SHP77 treated with DMSO at 0.1 percent for 48 hours (cell line): Measurements from ENCODE around the gene DMKN.

ENCODE experiments used
- DNase-seq: peaks from one replicate; lab custom pipeline; 2025; lab: John Stamatoyannopoulos, UW

The DMKN gene, protein sequence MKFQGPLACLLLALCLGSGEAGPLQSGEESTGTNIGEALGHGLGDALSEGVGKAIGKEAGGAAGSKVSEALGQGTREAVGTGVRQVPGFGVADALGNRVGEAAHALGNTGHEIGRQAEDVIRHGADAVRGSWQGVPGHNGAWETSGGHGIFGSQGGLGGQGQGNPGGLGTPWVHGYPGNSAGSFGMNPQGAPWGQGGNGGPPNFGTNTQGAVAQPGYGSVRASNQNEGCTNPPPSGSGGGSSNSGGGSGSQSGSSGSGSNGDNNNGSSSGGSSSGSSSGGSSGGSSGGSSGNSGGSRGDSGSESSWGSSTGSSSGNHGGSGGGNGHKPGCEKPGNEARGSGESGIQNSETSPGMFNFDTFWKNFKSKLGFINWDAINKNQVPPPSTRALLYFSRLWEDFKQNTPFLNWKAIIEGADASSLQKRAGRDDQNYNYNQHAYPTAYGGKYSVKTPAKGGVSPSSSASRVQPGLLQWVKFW

GRCh38 chr19:35513628-35514281 lies at the start of gene DMKN:
Gene DMKN (minus strand): TSS chr19:35513649. CDS start chr19:35513475, 174 bp downstream.
- DNase-seq: no peak

DNA sequence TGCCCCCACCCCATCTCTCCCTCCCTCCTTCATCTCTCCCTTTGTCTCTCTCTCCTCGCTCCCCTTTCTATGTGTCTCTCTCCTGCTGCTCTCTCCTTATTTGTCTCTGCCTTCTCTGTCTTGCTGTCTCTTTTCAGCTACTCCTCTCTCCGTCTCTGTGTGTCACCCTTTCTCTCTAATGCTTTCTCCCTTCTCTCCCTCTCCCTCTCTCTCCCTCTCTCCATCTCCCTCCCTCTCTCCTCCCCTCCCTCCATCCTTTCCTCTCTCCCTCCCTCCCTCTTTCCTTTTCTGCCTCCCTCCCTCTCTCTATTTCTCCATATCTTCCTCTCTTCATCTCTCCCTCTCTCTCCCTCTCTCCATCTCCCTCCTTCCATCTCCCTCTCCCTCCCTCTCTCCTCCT lies 49.3 kb upstream of the DMKN start:
- DNase-seq: no peak

DNA sequence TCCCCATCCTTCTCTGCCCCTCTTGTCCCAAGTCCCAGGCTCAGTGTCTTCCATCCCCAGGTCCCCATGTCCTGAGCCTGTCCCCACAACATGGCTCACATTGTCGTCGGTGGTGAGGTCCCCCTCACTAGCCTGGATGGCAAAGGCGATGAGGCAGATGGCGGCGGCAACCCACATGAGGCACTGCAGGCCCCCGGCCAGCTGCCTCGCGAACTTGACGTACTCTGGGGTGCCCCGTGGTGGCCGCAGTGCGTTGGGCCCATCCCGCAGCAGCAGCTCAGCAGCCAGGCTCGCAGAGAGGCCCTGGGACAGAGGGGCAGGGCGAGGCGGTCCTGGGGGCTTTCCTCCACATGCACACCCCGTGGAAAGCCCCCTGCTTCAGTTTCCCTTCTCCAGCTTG lies 48.9 kb upstream of the DMKN start:
- DNase-seq: no peak

- DNase-seq: no peak
Observed at GRCh38 chr19:35561436-35561835, 48.0 kb upstream of the DMKN start.

GRCh38 chr19:35560677-35561076 lies 47.2 kb upstream of the DMKN start:
- no peak for DNase-seq

DNA sequence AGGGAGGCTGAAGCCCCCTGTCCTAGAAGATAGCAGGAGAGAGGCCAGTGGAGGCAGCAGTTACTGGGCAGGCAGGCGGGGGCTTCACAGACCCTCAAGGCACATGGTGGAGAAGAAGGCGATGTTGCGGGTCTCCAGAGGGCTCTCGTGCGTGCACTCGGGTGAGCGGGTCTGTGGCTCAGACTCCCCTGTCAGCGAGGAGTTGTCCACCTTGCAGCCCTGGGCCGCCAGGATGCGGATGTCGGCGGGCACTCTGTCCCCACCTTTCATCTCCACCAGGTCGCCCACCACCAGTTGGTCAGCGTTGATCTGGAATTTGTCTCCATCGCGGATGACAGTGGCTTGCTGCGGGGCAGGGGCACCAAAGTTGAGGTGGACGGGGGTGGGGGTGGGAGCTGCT lies 46.8 kb upstream of the DMKN start:
- no peak for DNase-seq

DNA sequence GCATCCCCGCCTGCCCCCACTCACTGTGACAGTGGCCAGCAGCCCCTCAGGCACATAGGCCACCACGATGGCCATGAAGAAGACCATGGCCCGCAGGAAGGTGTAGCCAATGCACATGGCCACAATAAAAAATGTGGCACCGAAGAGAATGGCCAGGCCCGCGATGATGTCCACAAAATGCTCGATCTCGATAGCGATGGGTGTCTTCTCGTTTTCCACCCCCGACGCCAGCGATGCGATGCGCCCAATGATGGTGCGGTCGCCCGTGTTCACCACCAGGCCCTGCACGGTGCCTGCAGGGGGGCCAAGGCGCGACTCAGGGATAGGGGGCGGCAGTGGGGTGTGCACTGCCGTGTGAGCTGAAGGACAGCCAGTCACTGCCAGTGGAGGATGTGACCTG lies 46.3 kb upstream of the DMKN start:
- no peak for DNase-seq

- DNase-seq: no peak
Observed at GRCh38 chr19:35559281-35559659, 45.8 kb upstream of the DMKN start.

GRCh38 chr19:35558400-35559280 lies 45.2 kb upstream of the DMKN start:
- no peak for DNase-seq

DNA sequence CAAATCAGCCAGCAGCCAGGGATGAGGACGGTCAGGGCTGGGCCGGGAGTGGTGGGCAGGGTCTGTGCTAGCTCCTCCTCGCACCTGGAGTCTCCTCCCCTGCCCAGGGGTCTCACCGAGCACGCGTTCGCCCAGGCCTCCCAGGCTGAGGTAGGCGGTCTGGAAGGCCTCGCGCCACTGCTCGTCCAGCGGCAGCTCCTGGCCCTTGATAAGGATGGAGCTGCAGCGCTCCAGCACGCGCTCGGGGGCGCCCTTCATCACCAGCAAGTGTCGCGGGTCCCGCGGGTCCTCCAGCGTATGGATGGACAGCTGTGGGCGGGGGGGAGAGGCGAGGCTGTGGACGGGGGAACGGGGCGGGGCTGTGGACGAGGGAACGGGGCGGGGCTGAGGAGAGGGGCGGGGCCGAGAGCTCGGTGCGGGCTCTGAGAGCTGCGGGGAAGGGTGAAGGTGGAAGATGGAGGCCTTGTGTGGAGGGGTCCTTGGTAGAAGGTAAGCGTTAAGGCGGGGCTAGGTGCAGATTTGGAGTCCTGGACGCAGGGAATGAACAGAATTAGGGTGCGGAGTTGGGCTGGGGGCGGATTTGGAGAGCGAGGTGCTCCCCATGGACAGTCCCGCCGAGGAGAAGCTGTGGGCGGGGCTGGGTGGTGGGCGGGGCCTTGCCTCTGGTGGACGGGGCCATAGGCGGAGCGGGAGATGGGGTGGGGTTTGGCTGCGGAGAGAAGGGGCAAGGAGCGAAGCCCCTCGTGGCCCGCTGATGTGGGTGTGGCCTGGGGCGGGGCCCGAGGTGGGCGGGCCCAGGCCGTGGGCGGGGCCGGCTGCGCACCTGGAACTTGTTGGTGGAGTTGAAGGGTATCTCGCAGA lies 44.3 kb upstream of the DMKN start:
- DNase-seq: peak; percentile 47

GRCh38 chr19:35556846-35557538 lies 43.5 kb upstream of the DMKN start:
- no peak for DNase-seq

- DNase-seq: no peak
Observed at GRCh38 chr19:35556025-35556590, 42.7 kb upstream of the DMKN start.

GRCh38 chr19:35555301-35556005 lies 42.0 kb upstream of the DMKN start:
- DNase-seq: no peak

DNA sequence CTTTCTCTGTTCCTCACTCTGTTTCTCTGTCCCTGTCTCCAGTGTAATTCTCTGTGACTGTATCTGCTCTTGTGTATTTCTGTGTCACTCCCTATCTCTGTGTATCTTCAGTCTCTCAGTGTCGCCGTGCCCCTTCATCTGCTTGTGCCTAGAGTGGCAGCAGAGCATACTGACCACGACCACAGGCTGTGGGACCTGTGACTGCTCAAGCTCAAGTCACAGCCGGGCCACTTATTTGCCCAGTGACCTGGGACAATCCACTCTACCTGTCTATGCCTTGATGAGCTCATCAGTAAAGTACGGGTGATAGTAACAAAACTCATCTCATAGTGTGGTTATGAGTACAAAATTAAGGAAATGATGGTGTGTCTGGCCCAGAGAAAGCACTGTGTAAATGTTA lies 40.6 kb upstream of the DMKN start:
- no peak for DNase-seq

DNA sequence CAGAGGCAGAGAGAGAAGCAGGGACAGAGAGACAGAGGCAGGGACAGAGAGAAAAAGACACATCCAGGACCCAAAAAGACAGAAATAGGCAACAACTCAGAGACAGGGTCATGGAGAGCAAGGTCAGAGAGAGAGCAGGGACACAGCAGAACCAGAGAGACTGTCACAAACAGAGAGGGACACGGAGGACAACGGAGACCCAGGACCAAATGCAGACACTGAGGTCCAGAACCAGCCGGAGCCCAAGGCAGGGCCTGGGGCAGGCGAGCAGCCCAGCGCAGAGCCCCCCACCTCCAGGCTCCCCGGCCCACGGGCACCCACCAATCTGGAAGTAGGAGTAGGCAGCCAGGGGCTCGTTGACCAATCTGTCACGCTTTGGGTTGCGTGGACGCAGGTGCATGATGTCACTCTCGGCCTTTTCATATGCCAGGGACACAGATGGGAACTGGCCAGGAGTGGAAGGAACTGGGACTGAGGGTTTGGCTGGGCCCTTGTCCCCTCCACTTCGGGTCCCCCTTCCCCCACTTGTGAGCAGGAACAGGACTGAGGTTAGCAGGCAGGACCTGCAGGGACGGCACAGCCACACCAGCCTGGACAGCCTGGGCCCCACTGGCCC lies 40.0 kb upstream of the DMKN start:
- no peak for DNase-seq

DNA sequence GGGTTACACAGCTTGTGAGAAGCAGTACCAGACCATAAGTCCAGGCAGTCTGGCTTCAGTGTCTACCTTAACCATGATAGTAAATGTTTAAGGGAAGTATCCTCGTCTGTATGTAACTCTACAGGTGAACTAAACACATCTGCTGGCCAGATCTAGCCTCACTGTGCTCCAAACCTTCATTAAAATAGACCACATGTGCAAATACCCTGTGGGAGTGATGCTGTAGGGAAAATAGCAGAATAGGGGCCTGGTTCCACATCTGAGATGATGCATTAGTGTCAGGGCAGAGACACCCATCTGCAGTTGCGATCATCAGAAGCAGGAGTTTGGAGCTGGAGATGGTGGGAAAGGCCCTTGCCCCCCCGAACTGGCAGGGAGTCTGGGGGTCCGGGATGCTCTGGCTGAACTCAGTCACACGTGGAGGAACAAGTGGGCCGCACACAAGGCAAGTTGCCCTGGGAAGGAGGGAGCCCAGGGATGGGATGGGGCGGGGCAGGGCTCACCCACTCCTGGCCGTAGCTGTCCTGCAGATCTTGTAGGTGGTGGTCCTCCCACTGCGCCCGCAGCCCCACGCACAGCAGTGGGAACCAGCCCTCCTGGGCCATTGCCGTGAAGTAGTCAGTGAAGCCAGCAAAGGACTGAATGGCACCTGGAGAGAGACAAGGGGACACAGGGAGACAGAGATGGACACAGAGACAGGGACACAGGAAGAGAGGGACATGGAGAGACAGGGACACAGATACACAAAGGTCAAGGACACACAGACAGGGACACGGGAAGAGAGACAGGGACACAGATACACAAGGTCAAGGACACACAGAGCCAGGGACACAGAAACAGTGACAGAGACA lies 39.3 kb upstream of the DMKN start:
- no peak for DNase-seq

DNA sequence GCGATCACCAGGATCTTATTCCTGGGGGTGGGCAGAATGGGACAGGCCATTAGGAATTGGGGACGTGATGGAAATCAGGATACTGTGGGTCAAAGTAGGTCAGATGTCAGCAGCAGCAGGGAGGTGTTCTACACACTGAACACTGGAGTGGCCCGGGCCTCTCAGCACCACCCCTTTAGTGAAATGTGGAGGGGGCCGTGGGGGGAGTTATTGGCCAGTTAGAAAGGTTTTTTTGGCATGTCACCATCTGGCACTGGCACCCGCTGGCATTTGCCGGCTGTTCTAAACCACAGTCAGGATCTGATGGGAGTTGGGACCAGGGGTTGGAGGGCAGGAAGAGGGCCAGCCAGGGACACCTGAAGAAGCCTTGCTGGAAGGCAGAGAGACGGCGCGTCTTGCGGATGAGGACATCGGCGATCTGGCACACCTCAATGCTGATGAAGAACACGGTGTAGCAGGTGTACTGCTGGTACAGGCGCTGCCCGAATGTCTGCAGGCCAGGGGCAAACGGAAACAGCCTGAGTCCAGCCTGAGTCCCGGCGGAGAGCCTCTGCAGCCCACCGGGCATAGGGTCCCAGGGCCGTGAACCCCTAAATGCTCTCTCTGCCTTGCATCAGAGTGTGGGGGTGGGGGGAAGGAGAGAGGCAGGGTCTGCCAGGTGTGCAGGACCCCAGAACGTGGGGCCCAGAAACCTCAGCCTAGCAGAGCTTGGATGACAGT lies 37.8 kb upstream of the DMKN start:
- DNase-seq: no peak
